Adipose tissue (tissue), 3 donors: ENCODE results near the gene PTTG1IP. TPM values are rescaled to one million over a fixed set of nuclear protein-coding genes. Genes with fewer than 3 reads are reported as not detected.

Experiments
- H3K27ac ChIP-seq: one replicate; pipeline ENCODE4 v1.5.1; 2013; ENCODE audit warnings: low read depth, low read length
- WGBS, 3 donors: extraction: QIAGEN DNeasy Blood & Tissue Kit; methylation state at CpG; one replicate each; pipeline ENCODE4 v1.1.7; 2013; 5-methylcytosine and 5-hydroxymethylcytosine counted together
- polyA plus RNA-seq, 3 donors: library from polyadenylated mRNA; stranded (reverse); fragments of 200-250 nt; gene quantifications; one replicate each; pipeline ENCODE4 v1.2.3, GENCODE V29; 2013
- donor health status: healthy with polysubstance abuse.
- donor health status: Bipolar disorder and iron deficiency.
- donor health status: healthy.

The PTTG1IP gene
- polyA plus RNA-seq, 3 donors = 61.3 to 111 (median 69.3) TPM

DNA sequence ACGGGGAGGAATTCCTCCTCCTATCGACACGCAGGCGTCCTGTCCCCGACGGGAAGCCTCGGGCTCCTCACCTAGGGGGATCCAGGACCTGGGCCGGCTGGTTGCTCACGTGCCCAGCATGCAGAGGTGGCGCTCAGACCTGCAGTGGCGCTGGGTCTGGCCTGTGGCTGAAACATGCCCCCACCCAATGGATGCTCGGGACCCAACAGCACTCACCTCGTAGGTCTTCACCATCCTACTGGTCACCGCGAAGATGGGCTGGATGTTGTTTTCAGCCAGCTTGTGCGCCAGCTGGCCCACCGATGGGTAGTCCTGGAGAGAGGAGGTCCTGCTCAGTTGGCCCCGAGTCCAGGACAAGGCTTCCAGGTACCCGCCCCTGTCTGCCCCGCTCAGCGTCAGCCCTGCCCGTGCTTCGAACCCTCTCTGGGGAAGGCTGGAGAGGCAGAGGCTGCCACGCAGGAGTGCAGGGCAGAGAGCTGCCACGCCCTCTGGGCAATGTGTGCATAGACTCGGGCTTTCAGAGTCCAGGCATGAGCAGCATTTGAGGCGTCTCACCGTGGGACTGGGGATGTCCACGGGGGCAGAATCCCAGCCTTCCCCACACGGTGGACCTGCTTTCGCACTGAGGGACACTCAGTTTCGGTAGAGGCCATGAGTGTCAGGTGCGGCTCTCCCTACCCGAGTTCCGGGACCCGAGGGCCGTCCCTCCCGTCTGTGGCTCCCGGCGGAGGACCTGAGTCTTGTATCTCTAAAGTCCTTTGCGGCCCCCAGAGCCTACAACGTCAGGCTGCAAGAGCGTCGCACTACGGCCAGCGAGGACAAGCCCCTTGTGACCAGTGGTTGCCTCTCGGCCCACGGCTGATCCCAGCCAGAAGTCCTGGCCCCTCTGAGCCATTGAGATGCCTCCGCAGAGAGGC is 25.6 kb upstream of the PTTG1IP start:
- WGBS, 3 donors = 74 to 87% (median 79%) methylated on average over 49 of the region's 49 CpGs
- no peak overlapping the region for H3K27ac ChIP-seq

DNA sequence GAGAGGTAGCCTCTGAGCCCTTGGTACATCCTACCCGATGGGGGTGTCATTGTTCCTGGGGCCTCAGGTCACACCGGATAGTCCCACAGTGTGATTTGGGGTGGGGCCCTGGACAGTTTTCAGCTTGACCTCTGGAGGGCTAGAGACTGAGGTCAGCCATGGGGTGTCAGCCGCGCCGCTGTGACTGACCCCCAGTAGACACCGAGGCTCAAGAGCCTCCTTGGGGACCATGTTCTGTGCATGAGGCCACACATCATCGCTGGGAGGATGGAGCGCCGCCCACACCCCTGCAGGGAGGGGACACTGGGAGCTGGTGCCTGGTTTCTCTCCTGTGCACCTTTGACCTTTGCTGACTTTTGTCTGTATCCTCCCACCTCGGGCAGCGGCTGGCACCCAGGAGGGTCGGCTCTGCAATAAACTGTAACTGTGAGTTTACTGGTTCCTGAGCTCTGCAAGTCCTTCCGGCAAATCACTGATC is 24.6 kb upstream of the PTTG1IP start:
- H3K27ac ChIP-seq = no peak overlapping the region
- 65 to 74% (median 70%) methylated on average over 11 to 13 of the region's 13 CpGs for WGBS, 3 donors

DNA sequence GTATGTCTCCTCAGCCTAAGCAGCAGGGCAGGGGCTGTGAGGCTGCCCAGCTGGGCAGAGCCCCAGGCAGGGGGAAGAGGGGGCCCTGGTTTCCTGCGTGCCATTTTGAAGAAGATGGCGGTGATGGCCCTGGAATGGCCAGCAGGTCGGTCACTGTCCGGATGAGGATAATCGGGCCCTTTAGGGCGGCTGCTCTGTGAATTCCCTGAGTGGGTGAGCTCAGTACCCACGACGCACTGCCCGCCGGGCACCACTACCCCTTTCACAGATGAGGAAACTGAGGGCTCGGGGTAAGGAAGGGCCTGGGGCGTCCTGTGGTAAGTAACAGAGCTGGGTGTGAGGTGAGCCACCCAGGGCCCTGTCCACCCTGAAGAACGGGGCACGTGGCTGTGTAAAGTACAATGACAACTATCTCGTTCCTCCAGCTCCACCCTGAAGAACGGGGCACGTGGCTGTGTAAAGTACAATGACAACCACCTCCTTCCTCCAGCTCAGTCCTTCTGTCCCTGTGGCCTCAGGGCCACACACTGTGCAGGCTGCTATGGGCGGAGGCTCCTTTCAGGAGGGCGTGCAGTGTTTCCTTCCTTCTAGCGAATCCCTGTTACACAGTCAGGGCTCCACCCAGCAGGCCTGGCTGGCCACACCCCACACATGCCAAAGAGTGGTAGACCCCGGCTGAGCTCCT is 24.0 kb upstream of the PTTG1IP start:
- 66 to 72% (median 71%) methylated on average over 21 of the region's 21 CpGs for WGBS, 3 donors

DNA sequence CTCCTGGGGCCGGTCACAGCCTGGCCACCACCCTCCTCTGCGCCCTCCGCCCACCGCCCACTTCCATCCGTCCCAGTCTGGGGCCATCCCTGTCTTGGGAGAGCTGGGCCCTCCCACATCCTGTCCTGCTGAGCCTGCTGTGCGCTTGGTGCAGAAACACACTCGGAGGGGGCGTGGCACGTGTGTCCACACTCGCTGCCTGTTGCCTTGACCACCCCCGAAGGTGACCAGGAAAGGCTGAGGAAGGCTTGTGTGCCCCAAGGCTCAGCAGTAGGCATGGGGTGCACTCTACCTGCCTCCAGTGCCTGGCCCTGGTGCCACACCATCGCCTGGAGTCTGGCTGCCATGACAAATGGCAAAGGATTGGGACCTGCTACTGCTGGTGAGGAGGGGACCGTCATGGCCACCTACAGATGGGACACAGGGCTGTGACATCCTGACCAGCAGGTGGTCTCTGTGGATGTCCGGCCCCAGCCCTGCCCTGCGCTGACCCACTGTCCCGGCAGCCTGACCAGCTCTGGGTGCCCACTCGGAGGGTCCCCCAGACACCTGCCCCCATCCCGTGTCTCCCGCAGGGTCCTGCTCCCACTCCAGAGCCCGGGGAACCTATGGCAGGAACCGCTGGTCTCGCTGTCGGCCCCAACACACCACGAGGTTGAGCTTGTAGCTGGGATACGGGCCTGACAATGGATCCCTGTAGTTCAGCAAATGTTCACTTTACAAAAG is 23.2 kb upstream of the PTTG1IP start:
- H3K27ac ChIP-seq = no peak overlapping the region
- 71 to 83% (median 80%) methylated on average over 25 of the region's 25 CpGs for WGBS, 3 donors

More for the DNA sequence above, 24.0 kb upstream of the PTTG1IP start:
- no peak overlapping the region for H3K27ac ChIP-seq

DNA sequence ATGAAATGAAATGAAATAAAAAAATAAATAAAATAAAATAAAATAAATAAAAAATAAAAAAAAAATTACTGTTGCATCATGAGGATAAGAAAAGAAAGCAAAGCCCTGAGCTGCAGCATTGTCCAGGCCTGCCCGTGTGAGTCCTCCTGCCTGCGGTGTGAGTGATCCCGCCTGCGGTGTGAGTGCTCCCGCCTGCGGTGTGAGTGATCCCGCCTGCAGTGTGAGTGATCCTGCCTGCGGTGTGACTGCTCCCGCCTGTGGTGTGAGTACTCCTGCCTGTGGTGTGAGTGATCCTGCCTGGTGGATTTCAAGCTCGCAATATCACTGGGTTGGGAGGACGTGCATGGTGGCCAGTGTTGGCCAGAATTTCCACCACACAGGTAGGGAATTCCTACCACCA is 22.4 kb upstream of the PTTG1IP start:
- H3K27ac ChIP-seq = no peak overlapping the region
- 89 to 95% (median 89%) methylated on average over 11 of the region's 11 CpGs for WGBS, 3 donors

DNA sequence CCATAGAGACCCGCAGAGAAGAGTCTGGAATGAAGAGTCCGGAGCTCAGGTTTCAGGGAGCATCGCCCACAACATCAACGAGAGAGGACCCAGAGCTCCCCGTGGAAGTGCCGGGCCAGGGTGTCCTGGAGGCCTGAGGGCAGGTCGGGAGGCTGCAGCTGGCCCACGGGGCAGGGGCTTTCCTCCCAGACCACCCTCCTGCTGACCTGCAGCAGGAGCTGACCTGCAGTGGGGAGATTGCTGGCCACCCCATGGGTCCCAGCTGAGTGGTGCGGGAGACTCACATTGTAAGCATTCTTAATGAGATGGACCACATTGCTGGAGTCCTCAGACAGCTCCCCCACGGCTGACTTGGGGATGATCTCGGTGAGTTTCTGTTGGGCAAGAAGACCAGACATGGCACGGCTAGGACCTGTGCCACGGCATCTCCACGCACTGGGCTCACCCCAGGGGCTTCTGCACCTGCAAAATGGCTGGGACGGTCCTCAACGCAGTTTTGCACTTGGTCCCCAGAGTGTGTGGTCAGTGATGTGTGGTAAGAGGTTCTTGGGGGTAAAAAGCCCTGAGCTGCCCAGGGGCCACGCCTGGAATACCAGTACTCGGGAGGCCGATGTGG is 21.3 kb upstream of the PTTG1IP start:
- H3K27ac ChIP-seq = no peak overlapping the region
- 67 to 90% (median 86%) methylated on average over 19 of the region's 19 CpGs for WGBS, 3 donors

DNA sequence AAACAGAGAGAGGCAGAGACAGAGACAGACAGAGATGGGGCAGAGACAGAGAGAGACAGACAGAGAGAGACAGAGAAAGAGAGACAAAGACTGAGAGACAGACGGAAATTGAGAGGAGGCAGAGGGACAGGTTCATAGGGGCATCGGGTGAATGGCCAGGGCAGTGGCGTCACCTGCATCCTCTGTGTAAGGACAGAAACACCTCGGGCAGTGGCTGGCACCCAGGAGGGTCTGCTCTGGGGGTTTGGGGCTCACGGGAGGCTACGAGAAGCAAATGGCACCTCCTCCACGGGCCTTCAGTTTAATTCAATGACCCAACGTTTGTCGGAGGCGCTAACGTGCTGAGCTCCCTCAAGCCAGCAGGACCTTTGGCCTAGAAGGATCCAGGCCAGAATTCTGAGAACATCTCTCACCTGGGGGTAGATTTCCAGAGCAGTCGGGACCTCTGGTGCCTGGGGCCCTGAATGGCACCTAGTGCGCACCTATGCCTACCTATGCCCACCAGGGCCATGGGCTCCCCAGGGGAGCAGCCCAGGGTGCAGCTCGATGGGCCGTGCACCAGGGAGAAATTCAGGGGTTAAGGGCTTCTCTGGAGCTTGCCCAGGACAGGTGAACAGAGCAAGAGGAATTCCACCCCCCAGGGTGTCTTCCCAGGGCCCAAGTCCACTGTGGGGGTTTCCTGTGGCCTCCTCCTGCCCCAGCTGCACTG is 20.6 kb upstream of the PTTG1IP start:
- 71 to 89% (median 87%) methylated on average over 15 of the region's 15 CpGs for WGBS, 3 donors
- no peak overlapping the region for H3K27ac ChIP-seq

DNA sequence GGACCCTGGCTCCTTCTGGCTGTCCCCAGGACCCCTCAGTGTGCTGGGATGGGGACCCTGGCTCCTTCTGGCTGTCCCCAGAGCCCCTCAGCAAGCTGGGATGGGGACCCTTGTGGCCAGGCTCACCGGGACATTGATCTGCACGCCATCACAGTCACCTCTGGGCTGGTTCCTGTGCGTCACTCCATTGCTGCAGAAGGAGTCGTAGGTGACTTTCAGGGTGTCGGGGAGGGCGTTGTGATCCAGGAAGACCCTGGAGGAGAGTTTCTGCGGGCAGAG is 19.7 kb upstream of the PTTG1IP start:
- 70 to 89% (median 83%) methylated on average over 7 of the region's 7 CpGs for WGBS, 3 donors

DNA sequence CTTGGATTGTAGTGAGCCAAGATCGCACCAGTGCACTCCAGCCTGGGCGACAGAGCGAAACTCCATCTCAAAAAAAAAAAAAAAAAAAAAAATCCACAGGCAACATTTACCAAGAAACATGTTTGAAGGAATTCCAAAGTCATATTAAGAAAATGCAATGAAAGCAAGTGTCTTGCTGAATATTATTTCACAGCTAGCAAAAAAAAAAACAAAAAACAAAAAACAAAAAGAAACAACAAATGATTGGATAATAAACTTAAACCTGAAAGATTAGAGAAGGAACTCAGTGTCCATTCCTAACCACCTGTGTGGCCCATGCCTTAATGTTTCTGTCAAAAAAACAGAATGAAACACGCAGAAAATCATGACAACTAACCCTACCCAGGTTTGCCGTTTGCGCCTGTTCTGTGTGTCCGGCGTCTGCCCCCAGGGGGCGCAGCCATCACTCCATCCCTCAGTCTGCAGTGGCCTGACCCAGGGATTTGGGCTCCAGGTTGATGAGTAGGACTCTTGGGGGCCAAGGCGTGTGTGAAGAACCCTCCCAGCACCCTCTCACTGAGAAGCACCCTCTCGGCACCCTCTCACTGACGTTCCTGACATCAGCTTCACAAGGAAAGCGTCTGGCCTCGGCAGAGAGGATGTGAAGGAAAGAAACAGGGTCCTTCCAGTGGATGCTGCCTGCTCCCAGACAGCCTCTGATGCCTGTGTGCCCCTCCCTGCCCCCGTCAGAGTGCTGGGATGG is 19.2 kb upstream of the PTTG1IP start:
- H3K27ac ChIP-seq = no peak overlapping the region

More for the DNA sequence above, 19.7 kb upstream of the PTTG1IP start:
- H3K27ac ChIP-seq = no peak overlapping the region

DNA sequence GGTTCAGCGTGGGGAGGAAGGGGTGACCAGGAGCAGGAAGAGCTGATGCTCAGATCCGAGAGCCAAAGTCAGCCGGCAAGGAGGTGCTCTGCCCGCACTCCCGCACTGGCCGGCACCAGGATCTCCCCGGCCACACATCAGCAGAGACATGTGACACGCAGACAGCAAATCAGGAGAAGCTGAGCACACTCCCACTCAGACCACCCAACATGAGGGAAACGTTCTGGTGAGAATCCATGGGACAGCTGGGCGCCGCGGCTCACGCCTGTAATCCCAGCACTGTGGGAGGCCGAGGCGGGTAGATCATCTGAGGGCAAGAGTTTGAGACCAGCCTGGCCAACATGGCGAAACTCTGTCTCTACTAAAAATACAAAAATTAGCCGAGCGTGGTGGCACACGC is 18.6 kb upstream of the PTTG1IP start:
- H3K27ac ChIP-seq = no peak overlapping the region
- WGBS, 3 donors = 65 to 71% (median 70%) methylated on average over 18 to 19 of the region's 19 CpGs

More for the DNA sequence above, 19.2 kb upstream of the PTTG1IP start:
- 39 to 42% (median 42%) methylated on average over 15 of the region's 15 CpGs for WGBS, 3 donors

DNA sequence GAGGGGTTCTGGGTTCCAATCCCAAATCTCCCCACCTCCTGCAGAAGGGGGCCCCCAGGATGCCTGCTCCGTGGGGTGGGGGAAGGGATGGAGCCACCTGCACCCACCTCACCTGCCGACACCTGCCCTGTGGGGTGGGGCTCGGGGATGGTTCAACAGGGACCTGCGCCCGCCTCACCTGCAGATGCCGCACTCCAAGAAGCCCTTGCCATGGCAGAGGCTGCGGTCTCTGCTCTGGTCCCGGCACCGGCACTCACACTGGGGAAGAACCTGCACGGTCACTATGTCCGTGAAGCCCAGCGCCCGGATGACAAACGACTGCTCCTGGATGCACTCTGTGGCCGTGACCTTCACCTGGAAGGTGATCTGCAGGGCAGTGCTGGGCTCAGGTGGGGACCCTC is 18.1 kb upstream of the PTTG1IP start:
- no peak overlapping the region for H3K27ac ChIP-seq
- WGBS, 3 donors = 65 to 88% (median 83%) methylated on average over 15 of the region's 15 CpGs

DNA sequence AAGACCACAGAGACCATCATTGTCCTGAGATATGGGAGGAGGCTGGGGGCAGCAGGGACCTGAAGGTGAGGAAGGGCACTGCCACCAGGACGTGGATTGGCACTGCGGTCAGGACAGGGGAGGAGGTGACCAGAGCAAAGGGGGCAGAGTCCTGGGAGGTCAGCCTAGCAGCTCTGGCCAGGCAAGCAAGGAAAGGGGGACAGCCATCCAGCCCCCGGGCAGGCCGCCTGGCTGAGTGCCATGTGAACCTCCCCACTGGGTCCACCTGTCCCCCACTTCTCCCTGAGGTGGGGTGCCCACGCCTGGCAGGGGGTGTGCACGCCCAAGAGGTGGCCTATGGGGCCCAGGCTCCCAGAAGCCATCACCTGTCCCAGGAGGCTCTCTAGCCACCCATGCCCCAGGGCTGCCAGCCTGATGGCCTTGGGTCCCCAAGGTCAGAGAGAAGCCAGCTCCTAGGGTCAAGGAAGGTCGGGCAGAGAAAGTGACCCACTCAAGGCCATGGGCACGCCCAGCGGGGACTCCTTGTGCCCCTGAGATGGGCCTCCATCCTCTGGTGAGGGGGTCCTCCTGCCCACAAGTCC is 17.6 kb upstream of the PTTG1IP start:
- WGBS, 3 donors = 73 to 91% (median 87%) methylated on average over 7 to 9 of the region's 9 CpGs
- H3K27ac ChIP-seq = no peak overlapping the region

DNA sequence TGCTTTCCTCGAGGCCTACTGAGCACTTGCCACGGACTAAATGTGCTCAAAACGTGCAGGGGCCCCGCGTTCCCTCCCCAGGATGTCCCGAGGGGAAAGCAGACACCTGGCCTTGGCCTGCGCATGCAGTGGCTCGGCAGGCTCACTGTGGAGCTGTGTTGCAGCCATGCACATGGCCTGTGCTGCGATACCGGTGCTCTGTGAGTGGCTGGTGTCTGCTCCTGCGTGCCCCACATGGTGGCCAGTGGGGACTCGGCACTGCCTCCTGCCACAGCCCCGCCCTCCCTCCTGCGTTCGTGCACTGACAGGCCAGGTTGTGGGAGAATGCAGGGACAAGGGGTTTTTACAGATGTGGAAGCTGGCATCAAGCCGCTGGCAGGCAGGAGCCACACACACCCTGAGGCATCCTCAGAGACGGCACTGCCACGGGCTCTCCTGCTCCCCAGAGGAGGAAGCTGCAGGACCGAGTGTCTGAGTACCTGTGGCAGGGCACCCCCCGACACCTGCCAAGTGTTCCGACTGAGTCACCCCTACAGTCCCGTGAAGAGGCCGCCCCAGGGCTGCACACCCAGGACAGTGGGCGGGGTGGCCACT is 16.9 kb upstream of the PTTG1IP start:
- H3K27ac ChIP-seq = no peak overlapping the region
- 77 to 85% (median 83%) methylated on average over 24 of the region's 24 CpGs for WGBS, 3 donors

DNA sequence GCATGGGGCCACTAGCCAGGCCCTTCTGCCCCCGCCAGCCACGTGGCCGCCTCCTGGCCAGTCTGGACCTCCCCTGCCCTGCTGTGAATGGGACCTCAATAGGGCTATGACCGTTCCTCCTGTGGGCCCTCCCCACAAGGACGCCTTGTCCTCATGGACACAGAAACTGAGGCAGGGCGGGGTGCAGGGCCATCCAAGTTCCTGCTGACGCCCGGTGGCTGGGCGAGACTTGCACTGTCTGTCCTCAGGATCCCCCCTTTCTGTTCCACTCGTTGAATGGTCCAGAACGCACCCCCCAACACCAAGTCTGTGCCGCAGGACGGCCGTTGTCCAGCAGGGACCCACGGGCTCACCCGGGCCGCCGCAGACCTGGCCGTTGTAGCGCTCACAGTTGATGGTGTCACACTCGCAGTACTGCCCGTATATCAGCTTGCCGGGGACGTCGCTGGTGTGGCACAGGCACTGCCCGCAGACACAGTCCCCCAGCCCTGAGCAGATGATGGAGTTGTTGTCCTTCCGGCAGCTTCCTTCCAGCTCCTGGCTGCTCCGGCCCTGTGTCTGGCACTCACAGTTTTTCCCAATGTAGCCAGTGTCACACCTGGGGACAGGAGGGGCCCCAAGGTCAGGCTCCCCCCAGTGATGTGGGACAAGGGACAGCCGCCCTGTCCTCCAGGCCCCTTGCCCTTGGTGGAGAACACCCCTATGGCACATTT is 16.3 kb upstream of the PTTG1IP start:
- 89 to 93% (median 93%) methylated on average over 28 to 29 of the region's 29 CpGs for WGBS, 3 donors
- H3K27ac ChIP-seq = no peak overlapping the region

DNA sequence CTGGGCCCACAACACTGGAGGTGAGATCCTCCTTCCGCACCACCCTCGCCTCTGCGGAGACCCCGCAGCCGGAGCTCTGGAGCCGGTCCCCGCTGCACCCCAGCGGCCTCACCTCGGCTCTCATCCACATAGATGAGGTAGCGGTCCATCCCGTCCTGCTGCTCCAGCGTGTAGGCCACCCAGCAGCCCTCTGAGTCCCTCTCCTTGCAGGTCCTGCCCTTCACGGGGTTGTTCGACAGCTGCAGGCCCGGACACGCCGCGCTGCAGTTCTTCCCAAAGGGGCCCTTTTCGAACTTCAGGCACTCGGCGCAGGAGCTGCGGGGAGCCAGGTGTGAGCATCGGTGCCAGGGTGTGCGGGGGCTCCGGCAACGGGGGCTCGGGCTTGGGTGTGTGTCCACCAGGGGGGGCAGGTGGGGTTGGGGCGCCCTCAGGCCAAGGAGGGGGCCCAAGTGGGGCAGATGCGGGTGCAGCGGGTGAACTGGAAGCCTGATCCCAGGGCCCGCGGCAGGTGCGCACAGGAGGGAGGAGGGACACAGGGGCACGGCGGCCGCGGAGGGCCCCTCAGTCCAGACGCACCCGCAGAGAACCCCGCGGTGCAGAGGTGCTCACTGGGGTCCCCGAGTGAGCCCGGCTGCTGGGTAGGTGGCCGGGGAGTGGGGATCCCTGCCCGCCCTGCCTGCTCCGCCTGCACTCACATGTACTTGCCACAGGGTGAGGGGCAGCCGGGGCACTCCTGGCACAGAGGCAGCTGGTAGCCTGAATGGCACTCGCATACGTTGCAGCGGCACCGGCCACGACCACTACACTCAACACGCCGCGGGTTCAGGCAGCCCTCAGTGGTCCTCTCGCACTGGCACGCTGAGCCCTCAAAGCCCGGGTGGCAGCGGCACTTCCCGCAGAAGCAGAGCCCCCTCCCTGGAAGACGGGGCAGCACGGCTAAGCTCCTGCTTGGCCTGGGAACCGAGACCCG is 15.4 kb upstream of the PTTG1IP start:
- 83 to 92% (median 90%) methylated on average over 58 to 64 of the region's 64 CpGs for WGBS, 3 donors
- no peak overlapping the region for H3K27ac ChIP-seq
